HG03045 (cell line): ENCODE measurements around the gene SERINC4.

ENCODE experiments used
- ATAC-seq: cut with Tn5 transposase; IDR thresholded peaks from one replicate; pipeline ENCODE4 v1.9.1; 2021; ENCODE audit warnings: mild to moderate bottlenecking, moderate library complexity; ENCODE audit not compliant: unreplicated experiment

SERINC4 gene

DNA sequence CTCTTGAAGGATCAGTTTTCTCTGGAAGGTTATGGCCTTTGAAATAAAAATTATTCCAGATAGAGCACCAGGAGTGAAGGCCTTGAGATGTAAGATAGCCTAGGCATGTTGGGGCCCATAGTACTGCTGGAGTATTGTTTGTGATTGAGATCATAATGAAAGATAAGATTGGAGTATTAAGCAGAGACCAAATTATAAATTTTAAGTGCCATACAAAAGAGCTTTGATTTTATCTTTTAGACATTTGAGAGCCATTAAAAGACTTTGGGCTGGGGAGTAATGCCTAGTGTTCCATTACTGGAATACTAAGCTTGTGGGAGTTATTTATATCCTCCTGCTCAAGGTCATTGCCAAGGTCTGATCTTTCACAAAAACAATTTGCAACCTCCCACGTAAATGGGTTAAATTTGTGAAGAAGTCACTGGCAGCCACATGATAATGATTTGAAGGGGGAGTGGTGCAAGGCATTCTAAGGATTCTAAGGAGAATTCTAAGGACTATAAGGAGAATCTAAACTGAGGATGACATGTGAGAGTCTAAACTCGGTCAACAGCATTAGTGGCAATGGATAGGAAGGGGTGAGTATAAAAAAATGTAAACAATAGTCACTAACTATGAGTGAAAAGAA lies 36.1 kb downstream of the SERINC4 start:
- no peak for ATAC-seq

DNA sequence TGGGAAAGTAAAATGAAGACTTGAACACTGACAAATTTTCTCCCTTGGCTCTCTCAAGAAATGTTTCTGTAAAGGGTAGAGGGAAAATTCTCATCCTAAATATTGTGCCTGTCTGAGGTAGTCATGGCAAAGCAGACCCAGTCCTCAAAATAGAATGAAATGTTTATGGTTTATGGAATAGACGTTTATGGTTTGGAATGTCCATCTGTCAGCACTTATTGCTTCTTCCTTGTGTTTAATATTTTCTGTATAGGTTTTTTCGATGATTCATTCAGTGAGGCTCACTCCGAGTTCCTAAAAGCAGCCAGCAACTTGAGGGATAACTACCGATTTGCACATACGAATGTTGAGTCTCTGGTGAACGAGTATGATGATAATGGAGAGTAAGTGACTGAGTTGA lies 37.2 kb downstream of the SERINC4 start:
- ATAC-seq = no peak

DNA sequence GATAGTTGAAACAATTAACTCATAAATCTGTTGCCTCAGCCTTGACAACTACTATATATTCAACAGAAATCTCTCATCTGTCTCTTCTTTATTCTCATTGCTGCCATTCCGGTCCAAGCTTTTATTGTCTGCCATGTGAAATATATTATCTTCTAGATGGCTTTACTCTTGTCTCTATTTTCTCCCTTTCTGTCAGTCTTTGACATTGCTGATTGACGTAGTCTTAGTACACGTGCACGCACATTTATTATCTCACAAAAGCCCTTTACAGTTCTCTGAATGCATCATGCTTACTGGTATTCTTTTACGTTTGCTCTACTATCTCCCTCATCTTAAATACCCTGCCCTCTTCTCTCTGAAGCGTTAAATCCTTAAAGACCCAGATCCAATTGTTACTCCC lies 48.1 kb downstream of the SERINC4 start:
- ATAC-seq = no peak

DNA sequence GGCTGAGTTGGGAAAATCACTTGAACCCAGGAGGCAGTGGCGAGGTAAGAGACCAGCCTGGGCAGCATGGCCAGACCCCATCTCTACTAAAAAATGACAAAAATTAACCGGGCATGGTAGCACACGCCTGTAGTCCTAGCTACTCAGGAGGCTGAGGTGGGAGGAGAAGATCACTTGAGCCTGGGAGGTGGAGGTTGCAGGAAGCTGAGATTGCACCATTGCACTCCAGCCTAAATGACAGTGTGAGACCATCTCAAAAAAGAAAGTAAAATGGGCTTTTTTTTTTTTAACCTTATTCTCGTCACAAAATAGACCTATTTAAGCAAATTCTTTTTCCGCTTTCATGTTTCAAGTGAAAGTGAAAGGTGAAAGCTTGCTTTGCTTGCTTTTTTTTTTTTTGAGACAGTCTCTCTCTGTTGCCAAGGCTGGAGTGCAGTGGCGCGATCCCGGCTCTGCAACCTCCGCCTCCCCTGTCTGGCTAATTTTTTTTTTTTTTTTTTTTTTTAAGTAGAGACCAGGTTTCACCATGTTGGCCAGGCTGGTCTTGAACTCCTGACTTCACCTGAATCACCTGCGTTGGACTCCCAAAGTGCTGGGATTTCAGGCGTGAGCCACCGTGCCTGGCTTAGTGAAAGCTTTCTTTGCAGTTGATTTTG lies 50.2 kb downstream of the SERINC4 start:
- peak; percentile 31 for ATAC-seq

DNA sequence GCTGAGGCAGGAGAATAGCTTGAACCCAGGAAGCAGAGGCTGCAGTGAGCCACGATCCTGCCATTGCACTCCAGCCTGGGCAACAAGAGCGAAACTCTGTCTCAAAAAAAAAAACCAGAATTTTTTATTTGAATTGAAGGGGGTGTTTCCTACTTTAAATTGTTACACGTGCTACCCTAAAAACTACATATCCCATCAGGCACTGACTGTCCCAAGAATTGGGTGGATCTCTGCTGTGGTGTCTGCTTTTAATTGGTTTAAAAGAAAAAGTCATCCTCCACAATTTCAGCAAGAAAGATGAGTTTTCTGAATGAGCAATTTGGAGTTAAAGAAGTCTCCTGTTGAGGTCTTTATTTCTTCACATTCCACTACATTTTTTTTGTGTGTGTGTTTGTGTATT lies 51.6 kb downstream of the SERINC4 start:
- no peak for ATAC-seq

DNA sequence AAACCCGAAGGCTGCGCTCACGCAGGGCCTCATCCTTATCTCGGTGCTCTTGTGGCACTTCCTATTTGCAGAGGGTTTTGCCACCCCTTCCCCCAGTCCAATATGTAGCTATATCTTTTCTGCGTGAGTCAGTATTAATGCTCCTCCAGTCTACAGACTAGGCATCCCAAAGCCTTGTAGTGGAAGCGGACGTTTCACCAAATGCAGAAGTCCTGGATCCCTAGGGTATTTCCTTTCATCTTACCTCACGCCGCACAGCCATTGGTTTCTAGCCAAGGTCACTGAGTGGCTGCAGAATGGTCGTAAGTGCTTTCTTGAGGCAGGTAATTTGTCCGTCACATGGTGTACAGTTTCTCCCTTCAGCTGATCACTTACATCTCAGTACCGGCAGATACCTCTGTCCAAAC lies 53.1 kb downstream of the SERINC4 start:
- ATAC-seq = peak; percentile 14

DNA sequence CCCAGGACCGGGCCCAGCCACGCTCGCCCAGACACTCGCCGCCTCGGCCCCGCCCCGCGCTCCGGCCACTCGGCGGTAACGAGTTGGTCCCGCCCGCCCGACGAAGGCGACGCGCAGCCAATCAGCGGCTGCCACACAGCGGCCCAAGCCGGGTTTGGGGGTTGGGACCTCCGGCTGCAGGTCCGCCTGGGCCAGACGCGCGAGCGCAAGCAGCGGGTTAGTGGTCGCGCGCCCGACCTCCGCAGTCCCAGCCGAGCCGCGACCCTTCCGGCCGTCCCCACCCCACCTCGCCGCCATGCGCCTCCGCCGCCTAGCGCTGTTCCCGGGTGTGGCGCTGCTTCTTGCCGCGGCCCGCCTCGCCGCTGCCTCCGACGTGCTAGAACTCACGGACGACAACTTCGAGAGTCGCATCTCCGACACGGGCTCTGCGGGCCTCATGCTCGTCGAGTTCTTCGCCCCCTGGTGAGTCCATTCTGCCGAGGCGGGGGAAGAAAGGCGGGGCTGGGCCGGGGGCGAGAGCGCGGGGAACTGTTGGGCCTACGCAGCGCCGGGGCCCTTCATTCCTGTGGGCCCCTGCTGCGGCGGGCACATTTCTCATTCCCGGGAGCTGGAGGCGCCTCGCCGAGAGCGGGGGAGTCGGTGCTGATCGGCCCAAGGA lies 53.6 kb downstream of the SERINC4 start, which contains the start of gene PDIA3:
Gene PDIA3 (plus strand): TSS at position 194 of the 658 bp plus-strand sequence. CDS start 102 bp downstream, at position 296.
- peak; percentile 86 for ATAC-seq
